PFSK-1 (cell line): ENCODE measurements around the gene PPP2R5A. TPM values are rescaled to one million over a fixed set of nuclear protein-coding genes. Genes with fewer than 3 reads are reported as not detected.

ENCODE experiments used
- FOXP2 ChIP-seq: optimal IDR thresholded peaks from 2 replicates; pipeline ENCODE3; 2011; ENCODE audit warnings: borderline replicate concordance, control low read depth, inconsistent platforms; ENCODE audit not compliant: insufficient read depth; ENCODE audit errors: extremely low read length, extremely low read depth
- POLR2AphosphoS5 ChIP-seq: IDR thresholded peaks from 2 replicates; pipeline ENCODE4 v1.6.1; 2012; ENCODE audit warnings: low read depth, mild to moderate bottlenecking, control low read depth, low read length, moderate library complexity
- REST ChIP-seq, 2 experiments: IDR thresholded peaks; 2 replicates each; pipeline versions ENCODE4 v1.6.1 to v1.8.0; 2011 to 2012; ENCODE audit warnings: low read depth in 2 of 2, low read length in 2 of 2, control low read depth in 1 of 2, inconsistent platforms in 1 of 2, mild to moderate bottlenecking in 1 of 2, moderate library complexity in 1 of 2; ENCODE audit not compliant: insufficient read depth in 1 of 2
- SIN3A ChIP-seq: IDR thresholded peaks from 2 replicates; pipeline ENCODE4 v1.6.1; 2012; ENCODE audit warnings: mild to moderate bottlenecking, low read length, moderate library complexity, borderline replicate concordance; ENCODE audit not compliant: insufficient read depth
- TAF1 ChIP-seq: IDR thresholded peaks from 2 replicates; pipeline ENCODE4 v1.6.1; 2012; ENCODE audit warnings: low read length, control low read depth, borderline replicate concordance; ENCODE audit not compliant: insufficient read depth
- polyA plus RNA-seq: library from polyadenylated mRNA; unstranded; fragments of >200 nt; gene quantifications from one replicate; pipeline ENCODE4 v1.2.1, GENCODE V29; 2012; ENCODE audit warnings: low read depth, missing spikeins; ENCODE audit not compliant: insufficient read length

The PPP2R5A gene
- 11.6 TPM for polyA plus RNA-seq

- TF ChIP-seq FOXP2 (peak; percentile 57), POLR2AphosphoS5 (peak; percentile 80), SIN3A (0 out of 2 replicates have a peak, but pooled peaks have one; percentile 52), TAF1 (peak; percentile 74; the same call in 1 of the 2 replicates), REST (IDR thresholded peaks at IDR 0.05; ENCODE audit: insufficient read depth in 1 of 2, low read depth in 2 of 2, low read length in 2 of 2) (0 out of 4 replicates have a peak, but pooled peaks of 1 of the 2 experiments have one; percentile 47)
These were observed at the start of gene PPP2R5A for GRCh38 chr1:212284744-212285684. Gene PPP2R5A, plus strand, starts transcription at chr1:212285410. Its CDS starts 701 bp downstream, at chr1:212286111.

GRCh38 chr1:212235857-212236256 lies 49.4 kb upstream of the PPP2R5A start:
- no peak for TF ChIP-seq REST (IDR thresholded peaks at IDR 0.05; ENCODE audit: insufficient read depth in 1 of 2, low read depth in 2 of 2, low read length in 2 of 2)
- TF ChIP-seq POLR2AphosphoS5: no peak
- TF ChIP-seq FOXP2: no peak
- TF ChIP-seq TAF1: no peak
- no peak for TF ChIP-seq SIN3A

- no peak for TF ChIP-seq POLR2AphosphoS5
- no peak for TF ChIP-seq SIN3A
- no peak for TF ChIP-seq REST (IDR thresholded peaks at IDR 0.05; ENCODE audit: insufficient read depth in 1 of 2, low read depth in 2 of 2, low read length in 2 of 2)
- no peak for TF ChIP-seq TAF1
- no peak for TF ChIP-seq FOXP2
These were observed 48.5 kb upstream of the PPP2R5A start for GRCh38 chr1:212236664-212237220.

GRCh38 chr1:212237651-212238050 lies 47.6 kb upstream of the PPP2R5A start:
- TF ChIP-seq REST (IDR thresholded peaks at IDR 0.05; ENCODE audit: insufficient read depth in 1 of 2, low read depth in 2 of 2, low read length in 2 of 2) (no peak), TAF1 (no peak), FOXP2 (no peak), SIN3A (no peak), POLR2AphosphoS5 (no peak)
